Hypothalamus (tissue), 51 donors: ENCODE measurements around the gene S100A7A.
A peak's percentile ranks its signal among the peaks of the same experiment; 100 is the strongest.
"Not testable (repeated sequence)": the region's sequence is repeated elsewhere in the genome, so short reads cannot be mapped to it uniquely, and the experiment has no call there.

Source experiments
- DNase-seq, 51 donors: peaks; one replicate each; lab custom pipeline; 2025; lab: John Stamatoyannopoulos, UW

S100A7A gene

DNA sequence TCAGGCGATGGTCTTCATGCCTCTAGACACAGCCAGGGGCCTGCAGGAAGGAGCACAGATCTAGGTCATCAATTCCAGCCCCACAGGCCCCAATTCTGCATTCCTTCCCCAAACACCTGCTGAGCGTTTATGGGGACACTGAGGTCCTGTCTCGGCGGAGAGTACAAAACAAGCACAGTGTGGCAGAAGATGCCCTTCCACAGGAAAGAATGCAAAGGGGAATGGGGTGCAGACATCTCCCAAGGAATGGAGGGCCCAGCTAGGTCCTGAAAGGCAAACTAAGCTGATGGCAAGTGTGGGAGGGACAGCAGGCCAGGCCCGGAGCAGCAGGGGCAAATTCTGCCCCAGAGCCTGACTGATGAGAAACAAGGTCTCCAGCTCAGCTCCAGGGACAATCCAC, 21.9 kb upstream of the S100A7A start:
- DNase-seq, result no peak

DNA sequence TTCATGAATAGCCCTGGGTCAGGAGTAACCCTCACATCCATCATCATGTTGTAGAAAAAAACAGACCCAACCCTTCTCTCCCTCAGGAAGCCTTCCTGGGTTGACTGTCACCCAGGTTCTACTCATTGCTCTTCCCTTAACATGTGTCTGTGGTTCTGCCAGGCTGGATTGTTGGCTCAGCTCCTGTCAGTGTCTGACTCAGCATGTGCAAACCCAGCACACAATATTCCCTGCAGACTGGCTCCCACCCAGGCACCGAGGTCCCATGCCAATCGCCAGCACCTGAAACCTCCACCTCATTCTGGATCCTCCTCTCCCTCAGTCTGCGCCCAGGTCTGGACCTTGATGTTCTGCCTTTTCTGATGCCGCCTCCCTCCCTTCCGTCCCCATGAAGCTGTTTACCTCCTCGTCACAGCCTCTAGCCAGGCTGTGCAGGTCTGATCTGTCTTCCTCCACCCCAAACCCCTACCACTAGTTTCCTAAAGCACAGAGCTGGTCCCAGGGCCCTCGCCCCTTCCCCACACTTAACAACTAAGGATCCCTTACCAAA, 21.1 kb upstream of the S100A7A start:
- DNase-seq, result peak in 1 of 51 donors; percentile 8

DNA sequence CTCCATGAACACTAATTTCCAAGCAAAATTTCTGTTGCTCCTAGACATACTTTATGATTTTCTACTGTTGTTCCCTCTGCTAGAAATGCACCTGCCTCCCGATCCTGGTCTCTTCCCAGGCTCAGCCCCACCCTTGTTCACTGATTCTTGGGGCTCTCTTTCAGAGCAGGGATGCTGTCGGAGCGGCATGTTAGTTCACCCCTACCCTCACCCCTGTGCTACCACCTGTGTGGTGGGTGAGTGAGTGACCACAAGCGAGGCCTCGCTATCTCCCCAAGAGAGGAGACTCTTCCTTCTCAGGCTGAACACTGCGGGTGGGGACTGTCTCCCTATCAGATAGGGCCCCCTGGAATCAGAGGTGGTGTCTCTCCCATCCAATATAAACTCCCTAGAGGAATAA, 20.5 kb upstream of the S100A7A start:
- no peak for DNase-seq

DNA sequence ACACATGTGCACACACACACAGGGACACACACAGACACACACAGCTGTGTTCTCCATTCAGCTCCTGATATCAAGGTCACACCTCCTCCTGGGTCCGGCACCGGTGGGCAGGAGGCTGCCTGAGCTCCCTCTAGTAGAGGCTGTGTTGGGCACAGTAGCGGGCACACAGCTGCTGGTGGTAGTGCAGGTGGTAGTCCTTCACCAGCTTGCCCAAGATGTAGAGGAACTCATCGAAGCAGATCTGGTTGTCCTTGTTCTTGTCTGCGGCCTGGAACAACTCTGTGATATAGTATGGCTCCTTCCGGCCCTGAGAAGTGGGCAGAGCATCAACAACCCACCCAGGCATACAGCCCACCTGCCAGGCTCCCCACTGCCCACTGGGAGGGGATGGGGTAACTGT, 19.9 kb upstream of the S100A7A start:
- no peak for DNase-seq

DNA sequence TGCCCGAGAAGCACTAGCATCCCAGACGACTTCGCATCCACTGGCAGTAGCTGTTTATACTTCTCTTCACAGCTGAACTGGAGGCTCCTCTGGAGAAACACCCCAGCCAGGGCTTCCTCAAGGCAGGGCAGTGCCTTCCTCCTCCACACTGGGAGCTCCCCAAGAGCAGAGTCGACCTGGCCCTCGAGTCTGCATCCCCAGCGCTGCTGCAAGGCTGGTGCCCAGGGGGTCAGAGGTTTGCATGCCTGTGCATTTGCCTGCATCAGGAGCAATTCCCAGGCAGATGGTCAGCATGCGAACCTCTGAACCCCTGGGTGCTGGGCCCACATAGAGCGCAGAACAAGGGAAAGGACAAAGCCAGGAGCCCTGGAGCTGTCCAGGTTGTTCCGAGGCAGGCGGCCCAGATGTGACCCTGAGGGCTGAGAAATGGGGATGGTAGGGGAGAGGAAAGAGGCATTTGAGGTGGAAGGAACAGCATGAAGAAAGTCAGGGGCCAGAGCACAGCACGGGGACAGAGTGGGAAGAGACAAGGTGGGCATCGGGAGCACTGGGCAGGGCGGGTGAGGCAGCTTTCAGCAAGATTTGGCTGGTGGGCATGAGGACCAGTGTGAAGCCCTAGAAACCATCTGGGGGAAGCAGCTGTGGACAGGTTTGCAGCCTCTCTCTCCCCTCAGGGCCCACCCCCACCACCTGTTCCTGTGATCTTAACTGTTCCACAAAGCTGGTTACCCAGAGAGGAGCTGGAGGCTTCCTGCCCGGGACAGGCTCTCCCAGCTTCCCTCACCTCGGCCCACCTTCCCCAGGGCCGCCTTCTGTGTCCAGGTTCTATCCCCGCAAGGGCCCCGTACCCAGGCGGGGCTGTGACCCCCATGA, 19.0 kb upstream of the S100A7A start:
- no peak for DNase-seq

DNA sequence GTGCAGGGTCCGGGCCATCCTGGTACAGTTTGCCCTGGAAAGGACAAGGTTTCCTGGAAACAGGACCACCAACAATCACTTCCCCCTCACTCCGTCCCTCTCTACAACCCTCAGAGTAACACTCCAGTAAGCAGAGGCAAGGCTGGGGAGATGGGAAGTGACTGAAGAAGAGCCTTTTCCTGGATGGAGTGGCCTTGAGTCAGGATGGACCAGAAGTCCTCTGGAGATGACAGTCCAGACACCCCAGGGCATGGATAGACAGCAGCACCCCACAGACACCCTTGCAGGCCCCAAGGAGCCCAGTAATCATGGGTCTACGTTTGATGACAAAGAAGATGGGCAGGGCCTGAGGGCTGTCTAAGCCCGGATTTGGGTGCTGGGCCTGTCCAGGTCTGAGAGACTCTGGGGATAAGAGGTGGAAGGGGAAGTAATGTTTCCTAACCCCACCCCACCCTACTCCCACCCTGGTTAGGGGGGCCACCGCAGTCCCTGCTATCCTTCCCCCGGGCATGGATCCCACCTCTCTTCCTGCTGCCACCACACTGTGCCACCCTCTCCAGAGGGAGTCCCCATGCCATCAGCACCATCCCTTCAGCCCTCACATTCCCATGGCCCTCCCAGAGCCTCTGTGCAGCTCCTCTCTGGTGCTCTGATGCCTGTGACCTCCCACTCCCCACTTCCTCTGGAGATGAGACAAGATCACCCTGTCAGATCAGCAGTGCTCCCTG, 18.2 kb upstream of the S100A7A start:
- no peak for DNase-seq

DNA sequence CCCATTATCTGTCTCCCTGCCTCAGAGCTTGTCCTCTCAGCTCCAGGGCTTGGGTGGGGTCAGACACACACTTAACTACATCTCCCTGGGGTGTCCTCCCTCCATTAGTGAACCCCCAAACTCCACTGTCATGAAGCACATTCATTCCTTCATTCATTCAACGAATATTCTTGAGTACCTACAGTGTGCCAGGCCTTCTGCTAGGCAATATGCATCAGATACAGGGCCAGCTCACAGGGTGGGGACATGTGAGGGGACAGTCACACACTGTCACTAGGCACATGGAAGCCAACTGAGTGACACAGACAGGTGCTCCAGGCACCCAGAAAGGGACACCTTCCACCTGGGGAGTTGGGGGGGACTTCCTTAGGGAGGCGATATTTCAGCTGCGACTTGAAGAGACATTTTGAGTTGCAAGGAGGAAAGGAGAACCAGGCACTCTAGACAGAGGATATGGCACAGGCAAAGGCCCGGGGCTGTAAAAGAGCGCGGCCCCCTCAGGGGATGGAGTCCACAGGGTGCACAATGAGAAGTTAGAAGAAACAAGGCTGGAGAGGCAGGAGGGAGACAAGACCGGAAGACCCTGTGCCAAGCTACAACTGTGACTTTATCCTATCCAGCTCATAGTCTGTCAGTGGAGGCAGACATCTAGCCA, 16.8 kb upstream of the S100A7A start:
- no peak for DNase-seq

DNA sequence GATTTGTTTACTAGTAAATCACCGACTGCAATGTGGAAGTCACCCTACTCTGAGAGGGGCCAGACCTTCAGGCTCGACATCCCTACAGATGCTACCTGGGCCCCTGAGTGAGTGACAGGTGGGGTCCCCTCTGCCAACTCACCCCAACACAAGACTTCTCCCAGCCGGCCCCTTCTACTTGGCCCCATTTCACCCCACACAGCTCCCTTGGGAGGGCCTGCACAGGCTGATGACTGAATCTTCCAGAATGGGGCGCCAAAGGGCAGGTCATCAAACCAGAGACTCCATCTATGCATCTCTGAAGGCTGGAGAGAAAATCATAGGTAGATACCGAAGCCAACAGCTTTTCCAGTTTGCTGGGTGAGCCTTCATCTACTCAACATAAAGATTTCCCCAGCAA, 16.1 kb upstream of the S100A7A start:
- DNase-seq, result no peak

DNA sequence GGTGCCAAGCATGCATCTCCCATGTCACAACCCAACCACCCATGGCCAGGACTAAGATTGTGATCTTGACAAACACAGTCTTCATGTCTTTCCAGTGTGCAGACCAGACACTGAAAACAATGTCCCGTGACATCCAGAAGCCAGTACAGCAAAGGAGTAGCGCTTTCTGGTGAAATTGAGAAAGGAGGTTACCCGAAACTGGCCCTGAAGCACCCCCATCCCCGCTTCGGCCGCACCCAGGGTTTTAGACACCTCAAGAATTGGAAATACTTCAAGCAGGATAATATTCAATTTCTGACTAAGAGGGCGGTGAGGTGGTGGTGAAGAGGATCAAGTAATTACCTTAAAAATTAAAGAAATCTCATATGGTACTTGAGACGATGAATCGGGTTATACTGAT, 14.9 kb upstream of the S100A7A start:
- DNase-seq, result no peak

DNA sequence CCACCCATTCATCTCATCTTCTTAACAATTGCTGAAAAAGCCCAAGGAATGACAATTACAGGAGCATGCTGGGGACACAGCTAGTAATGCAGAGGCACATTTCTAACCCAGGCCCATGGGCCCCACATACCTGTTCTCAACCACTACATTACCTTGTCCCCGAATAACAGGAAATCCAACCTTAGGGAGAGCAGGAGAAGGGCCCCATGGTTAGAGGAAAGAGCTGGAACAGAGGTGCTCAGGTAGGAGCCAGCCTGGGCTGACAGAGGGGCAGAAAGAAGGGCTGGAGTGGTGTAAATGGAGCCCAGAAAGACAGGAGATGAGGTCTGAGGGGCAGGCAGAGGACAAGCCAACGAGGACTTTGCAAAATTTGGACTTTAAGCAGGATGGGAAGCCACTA, 14.1 kb upstream of the S100A7A start:
- DNase-seq, result no peak

DNA sequence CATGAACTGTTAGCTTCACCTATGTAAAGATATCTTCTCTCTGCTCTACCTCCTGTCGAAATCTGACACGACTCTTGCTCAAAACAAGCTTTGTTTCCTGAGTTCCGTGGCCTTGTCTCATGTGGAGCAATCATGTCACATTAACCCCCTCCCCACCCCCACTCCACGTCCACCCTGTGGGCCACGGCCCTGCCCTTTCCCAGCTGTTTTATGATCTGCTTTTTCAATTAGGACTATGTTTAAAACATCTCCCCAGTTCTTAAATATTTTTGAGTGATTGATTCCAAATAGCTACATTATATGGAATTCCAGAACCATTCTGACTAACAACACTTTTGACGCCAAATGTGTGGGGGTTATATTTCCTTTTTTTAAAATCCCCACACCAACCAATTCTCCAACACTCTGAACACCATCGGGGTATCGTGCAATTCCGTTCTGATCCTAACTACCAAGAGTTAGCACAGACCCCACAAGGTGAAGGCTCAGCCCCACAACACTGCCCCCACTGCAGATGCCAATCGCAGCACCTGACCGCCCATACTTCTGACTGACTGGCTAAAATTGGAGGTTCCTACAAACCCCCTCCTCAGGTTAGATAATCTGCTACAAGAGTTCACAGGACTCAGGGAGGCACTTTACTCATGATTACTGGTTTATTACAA, 12.8 kb upstream of the S100A7A start:
- DNase-seq, result no peak

DNA sequence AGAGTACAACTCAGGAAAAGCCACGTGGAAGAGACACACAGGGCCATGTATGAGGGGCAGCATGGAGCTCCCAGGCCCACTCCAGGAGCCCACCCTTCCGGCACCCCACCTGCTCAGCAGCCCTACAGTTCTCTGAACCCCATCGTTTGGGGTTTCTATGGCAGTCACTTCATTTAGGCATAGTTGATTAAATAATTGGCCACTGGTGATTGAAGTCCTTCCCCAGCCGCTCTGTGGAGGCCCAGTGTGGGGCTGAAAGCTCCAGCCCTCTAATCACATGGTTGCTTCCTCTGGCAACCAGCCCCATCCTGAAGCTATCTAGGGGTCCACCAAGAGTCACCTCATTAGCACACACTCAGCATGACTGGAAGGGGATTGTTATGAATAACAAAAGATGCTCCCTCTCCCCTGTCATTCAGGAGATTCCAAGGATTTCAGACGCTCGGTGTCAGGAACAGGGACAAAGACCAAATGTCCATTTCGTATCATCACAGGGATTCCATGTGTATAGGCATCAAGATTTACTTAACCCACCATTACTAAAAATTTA, 12.2 kb upstream of the S100A7A start:
- no peak for DNase-seq

DNA sequence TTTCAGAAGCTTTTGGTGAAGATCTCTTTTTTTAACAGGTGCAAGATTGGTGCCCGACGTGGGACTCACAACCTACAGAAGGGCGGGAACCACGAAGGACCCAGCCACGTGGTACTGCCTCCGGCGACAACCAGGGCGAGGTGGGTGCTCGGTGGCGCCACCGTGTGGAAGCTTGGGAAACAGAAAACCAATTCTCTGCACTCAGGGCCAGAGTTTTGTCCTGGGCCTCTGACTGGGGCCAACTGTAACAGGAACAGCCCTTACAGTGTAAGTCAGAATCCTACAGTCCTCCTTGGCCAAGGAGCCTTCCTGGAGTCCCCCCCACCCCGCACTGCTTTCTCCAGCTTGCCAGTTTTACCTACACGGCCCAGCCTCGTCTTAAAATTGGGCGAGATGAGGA, 11.6 kb upstream of the S100A7A start:
- DNase-seq, result peak in 6 of 51 donors; percentile 1 to 26 (median 3)

DNA sequence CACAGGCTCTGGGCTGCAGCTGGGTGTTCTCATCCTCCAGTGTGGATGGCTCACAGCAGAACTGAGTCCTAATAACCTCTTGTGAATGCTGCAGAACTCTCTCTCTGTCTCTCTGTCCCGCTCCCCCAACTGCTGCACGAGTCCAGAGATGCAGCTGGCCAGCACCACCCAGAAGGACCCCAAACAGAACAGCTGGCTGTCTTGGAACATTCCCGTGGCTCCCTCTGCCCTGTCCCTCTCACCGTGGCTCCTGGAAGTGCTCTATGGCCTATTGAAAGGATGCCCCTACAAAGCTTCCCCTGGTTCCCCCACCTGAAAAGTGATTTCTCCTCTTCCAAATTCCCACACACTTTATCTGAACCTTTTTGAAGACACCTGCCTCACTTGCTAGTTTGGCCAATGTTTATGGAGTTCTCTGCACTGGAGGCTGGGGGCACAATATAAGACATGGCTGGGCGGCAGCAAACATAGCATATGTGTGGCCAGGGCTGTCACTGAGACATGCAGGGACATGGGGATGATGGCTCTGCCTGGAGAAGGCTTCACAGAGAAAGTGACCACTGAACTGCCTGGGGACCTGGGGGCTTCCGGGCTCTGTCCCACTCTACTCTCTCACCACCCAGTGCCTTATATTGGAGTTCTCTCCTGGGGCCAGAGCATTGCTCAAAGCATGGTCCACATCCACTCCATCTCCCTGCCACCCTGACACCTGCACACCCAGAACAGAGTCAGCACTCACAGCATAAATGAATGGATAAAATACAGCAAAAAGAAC, 10.3 kb upstream of the S100A7A start:
- DNase-seq, result not testable (repeated sequence)

DNA sequence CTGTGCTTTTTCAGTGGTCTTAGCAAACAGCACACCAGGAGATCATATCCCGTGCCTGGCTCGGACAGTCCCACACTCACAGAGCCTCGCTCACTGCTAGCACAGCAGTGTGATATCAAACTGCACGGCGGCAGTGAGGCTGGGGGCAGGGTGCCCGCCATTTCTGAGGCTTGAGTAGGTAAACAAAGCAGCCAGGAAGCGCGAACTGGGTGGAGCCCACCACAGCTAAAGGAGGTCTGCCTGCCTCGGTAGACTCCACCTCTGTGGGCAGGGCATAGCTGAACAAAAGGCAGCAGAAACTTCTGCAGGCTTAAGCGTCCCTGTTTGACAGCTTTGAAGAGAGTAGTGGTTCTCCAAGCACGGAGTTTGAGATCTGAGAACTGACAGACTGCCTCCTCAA, 9.0 kb upstream of the S100A7A start:
- DNase-seq, result not testable (repeated sequence)

DNA sequence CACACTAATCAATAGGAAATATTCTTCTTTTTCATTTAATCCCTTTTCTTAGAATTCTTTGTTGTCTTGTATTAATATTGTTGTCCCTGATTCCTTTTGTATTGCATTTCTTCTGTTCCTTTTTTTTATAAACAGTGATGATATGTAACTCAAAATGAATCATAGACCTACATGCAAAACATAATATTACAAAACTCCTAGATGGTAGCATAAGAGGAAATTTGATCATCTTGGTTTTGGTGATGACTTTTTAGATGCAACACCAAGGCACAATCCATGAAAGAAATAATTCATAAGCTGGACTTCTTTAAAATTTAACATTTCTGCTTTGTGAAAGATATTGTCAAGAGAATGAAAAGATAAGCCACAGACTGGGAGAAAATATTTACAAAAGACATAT, 2.4 kb upstream of the S100A7A start:
- not testable (repeated sequence) for DNase-seq

DNA sequence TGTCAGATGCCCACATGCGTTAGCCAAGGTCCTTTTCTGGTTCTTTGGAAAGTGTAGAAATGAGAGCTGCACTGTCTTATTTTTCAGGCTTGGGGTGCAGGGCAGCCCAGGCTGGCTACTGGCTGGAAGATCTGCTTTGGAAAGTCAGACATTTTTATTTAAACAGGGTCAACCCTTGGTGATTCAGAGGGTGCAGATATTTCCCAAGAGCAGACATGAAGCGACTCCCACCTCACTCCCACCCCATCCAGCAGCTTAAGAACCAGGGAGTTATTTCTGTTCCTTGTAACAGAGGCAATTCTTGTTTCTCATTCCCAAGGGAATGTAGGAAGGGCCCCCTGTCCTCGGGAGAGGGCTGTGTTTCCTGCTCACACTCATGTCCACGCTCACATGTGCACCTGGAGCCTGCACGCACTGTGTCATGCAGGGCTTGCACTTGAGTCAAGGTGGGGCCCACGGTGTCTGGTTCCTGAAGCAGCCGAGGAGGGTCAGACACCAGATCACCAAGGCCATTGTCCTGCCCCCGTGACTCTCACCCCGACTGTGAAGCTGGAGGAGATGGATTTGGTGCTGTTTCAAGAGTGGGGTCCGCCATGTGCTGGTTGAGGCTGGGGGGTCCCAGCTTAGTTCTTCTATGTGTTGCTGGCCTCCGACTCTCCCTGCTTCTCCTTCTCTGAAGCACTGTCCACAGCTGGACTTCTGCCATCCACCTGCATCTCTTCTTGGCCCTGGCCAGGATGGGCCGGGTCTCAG, 992 bp downstream of the S100A7A start:
- DNase-seq, result no peak

DNA sequence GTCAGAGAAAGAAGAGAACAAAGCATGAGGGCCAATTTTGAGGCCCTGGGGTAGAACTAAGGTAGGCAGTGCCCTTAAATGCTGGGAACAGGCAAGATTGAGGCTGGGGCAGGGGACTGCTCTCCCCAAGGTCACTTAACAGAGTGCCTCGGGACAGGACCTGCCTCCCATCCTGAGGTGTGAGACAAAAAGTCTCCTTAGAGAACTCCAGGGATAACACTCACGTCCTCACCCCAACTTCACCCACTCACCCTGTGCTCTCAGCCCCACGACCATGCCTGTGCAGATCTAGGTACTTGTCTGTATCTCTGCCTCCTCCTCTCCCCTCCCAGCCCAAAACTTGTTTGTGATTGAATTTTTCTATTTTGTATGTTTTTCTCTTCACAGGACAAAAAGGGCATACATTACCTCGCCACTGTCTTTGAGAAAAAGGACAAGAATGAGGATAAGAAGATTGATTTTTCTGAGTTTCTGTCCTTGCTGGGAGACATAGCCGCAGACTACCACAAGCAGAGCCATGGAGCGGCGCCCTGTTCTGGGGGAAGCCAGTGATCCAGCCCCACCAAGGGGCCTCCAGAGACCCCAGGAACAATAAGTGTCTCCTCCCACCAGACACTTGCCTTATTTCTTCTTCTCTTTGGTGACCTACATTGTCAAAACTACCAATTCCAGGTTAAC, 2.6 kb downstream of the S100A7A start:
- not testable (repeated sequence) for DNase-seq
